ENCODE results near the gene ARFGAP1.
"Not testable (repeated sequence)": the region's sequence is repeated elsewhere in the genome, so short reads cannot be mapped to it uniquely, and the experiment has no call there.

The ARFGAP1 gene

DNA sequence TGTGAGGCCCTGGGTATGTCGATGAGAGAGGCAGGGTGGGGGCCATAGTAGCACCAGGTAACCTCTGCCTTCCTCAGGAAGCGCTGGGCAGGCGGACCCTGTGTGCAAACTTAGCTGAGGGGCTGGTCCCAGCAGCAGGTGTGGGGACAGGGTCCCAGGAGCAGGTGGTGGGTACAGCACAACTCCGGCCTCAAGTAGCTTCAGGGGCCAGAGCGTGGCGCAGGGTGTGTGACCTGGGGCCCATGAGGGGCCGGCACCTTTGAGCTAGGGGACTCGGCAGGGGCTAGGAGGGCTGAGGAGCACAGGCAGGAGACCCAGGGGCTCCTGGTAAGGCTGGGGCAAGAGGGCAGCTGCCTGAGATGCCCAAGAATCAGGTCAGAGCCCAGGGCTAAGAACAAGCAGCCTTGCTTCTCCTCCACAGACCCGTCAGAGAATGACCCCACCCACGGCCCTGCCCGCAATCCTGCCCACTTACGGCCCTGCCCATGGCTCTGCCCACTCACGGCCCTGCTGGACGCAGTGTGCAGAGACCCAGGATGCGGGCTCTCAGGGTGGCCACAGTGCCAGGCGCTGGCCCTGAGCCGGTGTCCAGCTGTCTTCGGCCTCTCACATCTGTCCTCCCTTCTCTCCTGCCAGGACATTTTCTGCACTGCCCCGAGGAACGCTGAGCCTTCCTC, 57.6 kb downstream of the ARFGAP1 start:
- Mint-ChIP-seq H3K9me3 (peaks cover 8 to 12% of the 10 kb centered on the region in 2 donors), H3K27me3 (peaks cover 12 to 22% of the 10 kb centered on the region in 2 donors), H3K4me1 (peaks cover 5 to 11% of the 10 kb centered on the region in 2 donors), H3K27ac (no peak overlapping the region), H3K36me3 (peaks cover 3 to 8% of the 10 kb centered on the region in 2 donors), H3K4me3 (no peak overlapping the region)
- no peak for ATAC-seq (replicated peaks)
- DNase-seq, result no peak

DNA sequence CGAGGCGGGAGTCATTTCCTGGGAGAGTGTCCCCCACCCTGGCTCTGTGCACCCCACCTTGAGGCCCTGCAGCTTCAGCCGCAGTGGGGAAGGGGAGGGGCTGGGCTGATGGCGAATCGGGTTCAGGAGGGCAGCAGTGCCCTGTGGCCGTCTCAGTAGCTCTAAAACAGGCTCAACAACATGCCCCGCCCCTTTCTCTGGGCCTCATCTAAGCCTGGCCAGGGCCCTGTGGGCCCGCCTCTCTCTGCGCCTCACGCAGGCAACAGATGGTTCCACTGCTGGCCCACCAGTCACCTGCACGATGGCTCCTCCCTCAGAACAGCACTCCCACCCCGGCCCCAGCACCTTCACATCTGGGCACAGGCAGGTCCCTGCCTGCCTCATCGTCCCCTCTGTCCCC, 58.3 kb downstream of the ARFGAP1 start:
- no peak overlapping the region for H3K27ac Mint-ChIP-seq
- H3K27me3 Mint-ChIP-seq, result peaks cover 19 to 29% of the 10 kb centered on the region in 2 donors
- H3K9me3 Mint-ChIP-seq, result peaks cover 8 to 12% of the 10 kb centered on the region in 2 donors
- peaks cover 5 to 10% of the 10 kb centered on the region in 2 donors for H3K4me1 Mint-ChIP-seq
- ATAC-seq (replicated peaks) (no peak), DNase-seq (no peak)
- H3K36me3 Mint-ChIP-seq, result peaks cover 3 to 8% of the 10 kb centered on the region in 2 donors
- no peak overlapping the region for H3K4me3 Mint-ChIP-seq

DNA sequence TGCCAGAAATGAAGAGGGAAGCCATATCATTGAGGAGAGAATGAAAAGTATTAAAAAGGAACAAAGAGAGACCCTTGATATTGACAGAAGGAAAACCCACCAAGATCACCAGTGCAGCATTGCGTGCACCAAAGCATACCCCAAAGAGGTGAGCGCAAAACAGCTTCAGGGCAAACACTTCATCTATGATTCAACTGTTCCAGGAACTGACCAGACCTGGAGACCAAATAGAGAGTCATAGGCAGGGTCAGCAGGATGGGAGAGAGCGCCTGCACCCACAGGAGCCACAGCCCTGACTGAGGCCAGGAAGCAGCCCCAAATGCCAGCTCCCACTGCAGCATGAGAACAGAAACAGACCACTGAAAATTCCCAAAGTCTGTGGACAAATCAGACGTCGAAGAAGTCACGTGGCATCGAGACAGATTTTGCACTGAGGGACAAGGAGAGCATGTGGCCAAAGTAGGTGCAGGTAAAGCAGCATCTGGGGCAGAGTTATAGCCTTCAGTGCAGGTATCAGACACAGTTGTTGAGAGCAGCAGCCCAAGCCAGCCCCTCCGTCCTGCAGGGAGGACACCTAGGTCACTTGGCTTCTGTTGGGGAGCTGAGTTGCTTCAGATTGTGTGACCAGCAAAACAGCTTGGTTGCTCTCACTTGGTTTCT, 59.3 kb downstream of the ARFGAP1 start:
- ATAC-seq (replicated peaks) (no peak), DNase-seq (no peak)
- H3K36me3 Mint-ChIP-seq, result peaks cover 3 to 8% of the 10 kb centered on the region in 2 donors
- H3K9me3 Mint-ChIP-seq, result peaks cover 8 to 12% of the 10 kb centered on the region in 2 donors
- H3K4me1 Mint-ChIP-seq, result peaks cover 0 to 4% of the 10 kb centered on the region in 2 donors
- no peak overlapping the region for H3K4me3 Mint-ChIP-seq
- H3K27me3 Mint-ChIP-seq, result peaks cover 25 to 37% of the 10 kb centered on the region in 2 donors
- H3K27ac Mint-ChIP-seq, result no peak overlapping the region

DNA sequence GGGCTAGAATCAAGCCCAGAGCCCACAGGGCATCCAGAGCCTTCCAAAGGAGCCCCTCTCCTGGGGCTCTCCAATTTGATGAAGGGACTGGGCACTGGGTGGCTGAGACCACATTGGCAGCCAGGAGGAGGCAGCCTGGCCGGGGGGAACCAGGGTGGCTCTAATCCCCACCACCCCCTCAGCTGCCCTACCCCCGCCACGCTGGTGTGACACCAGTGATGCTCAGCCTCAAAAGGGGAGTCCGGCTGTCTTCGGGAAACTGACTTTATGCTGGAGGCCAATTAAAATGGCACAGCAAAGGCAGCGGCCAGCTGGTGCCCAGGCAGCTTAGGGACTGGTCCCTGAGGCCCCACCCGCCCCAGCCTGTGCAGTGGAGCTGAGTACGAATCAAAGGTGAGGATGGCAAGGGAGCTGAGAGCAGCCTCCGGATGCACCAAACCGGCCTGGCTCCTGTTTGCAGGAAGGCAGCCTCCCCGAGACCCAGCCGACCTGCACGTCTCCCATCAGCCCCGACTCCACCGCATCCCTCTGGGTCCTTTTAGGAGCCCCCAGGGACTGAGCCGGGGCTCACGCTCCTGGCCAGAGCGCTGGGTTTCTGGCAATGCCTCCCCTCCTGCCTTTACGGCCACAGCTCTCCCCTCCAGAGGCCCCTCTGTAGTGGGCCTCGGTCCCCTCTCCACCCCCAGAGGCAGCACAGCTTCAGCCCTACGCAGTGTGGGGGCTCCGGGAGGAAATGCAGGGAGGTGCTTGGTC, 60.1 kb downstream of the ARFGAP1 start:
- peaks cover 27 to 43% of the 10 kb centered on the region in 2 donors for H3K27me3 Mint-ChIP-seq

DNA sequence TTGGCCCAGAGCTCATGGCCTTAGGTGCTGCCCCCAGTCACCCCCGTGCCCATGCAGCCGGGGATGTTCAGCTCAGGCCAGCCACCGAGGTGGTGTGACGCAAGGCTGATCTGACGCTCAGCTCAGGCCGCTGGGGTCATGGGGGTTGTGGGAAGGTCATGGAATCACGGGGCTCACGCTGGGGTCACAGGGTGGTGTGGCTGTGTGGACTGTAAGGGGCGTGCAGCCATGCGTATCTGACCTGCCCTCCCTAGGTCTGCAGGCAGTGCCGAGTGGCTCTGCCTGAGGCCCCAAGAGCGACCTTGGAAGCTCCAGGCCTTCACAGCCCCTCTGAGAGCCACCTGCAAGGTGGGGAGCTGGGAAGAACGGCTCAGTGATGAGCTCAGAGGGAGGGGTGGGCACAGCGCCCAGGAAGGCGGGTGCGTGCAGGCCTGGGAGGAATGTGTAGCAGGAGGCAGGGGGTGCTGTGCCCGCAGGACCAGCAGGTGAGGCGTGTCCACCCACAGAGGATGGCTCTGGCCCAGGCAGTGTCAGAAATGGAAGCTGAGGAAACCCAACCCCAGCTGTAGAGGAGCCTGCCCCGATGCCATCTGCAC, 60.7 kb downstream of the ARFGAP1 start:
- peaks cover 8 to 9% of the 10 kb centered on the region in 2 donors for H3K9me3 Mint-ChIP-seq
- peaks cover 3 to 8% of the 10 kb centered on the region in 2 donors for H3K36me3 Mint-ChIP-seq
- H3K4me1 Mint-ChIP-seq, result no peaks in the 10 kb centered on the region
- H3K27ac Mint-ChIP-seq, result no peak overlapping the region
- H3K4me3 Mint-ChIP-seq, result no peak overlapping the region
- DNase-seq (no peak), ATAC-seq (replicated peaks) (no peak)
- peaks cover 32 to 48% of the 10 kb centered on the region in 2 donors for H3K27me3 Mint-ChIP-seq

More for the DNA sequence above, 60.1 kb downstream of the ARFGAP1 start:
- no peak overlapping the region for H3K4me3 Mint-ChIP-seq
- ATAC-seq (replicated peaks), result no peak
- H3K9me3 Mint-ChIP-seq, result peaks cover 8% of the 10 kb centered on the region in 2 donors
- no peaks in the 10 kb centered on the region for H3K4me1 Mint-ChIP-seq
- peaks cover 3 to 8% of the 10 kb centered on the region in 2 donors for H3K36me3 Mint-ChIP-seq
- no peak overlapping the region for H3K27ac Mint-ChIP-seq
- DNase-seq, result no peak

DNA sequence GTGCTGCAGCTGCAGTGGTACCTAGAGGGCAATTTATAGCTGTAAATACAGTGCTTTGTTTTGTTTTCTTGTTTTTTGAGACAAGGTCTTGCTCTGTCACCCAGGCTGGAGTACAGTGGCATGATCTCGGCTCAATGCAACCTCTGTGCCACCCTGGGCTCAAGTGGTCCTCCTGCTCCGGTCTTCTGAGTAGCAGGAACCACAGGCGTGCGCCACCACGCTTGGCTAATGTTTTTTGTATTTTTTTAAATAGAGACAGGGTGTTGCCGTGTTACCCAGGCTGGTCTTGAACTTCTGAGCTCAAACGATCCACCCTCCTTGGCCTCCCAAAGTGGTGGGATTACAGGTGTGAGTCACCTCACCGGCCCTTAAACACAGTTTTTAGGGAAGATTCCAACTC, 61.7 kb downstream of the ARFGAP1 start:
- peaks cover 37 to 49% of the 10 kb centered on the region in 2 donors for H3K27me3 Mint-ChIP-seq

DNA sequence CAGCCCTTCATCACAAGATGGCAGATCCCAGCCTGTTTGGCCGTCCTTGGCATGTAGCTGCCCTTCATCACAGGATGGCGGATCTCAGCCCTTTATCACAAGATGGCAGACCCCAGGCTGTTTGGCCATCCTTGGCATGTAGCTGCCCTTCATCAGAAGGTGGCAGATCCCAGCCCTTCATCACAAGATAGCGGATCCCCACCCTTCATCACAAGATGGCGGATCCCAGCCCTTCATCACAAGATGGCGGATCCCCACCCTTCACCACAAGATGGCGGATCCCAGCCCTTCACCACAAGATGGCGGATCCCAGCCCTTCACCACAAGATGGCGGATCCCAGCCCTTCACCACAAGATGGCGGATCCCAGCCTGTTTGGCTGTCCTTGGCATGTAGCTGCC, 62.4 kb downstream of the ARFGAP1 start:
- H3K27me3 Mint-ChIP-seq, result peaks cover 37 to 43% of the 10 kb centered on the region in 2 donors
- H3K36me3 Mint-ChIP-seq; H3K4me3 Mint-ChIP-seq; H3K4me1 Mint-ChIP-seq; ATAC-seq (replicated peaks); H3K9me3 Mint-ChIP-seq; DNase-seq; H3K27ac Mint-ChIP-seq: not testable (repeated sequence)

More for the DNA sequence above, 61.7 kb downstream of the ARFGAP1 start:
- Mint-ChIP-seq H3K27ac (no peak overlapping the region), H3K4me1 (no peaks in the 10 kb centered on the region), H3K36me3 (peaks cover 3 to 8% of the 10 kb centered on the region in 2 donors), H3K9me3 (peaks cover 8 to 9% of the 10 kb centered on the region in 2 donors), H3K4me3 (no peak overlapping the region)
- DNase-seq (no peak), ATAC-seq (replicated peaks) (no peak)

DNA sequence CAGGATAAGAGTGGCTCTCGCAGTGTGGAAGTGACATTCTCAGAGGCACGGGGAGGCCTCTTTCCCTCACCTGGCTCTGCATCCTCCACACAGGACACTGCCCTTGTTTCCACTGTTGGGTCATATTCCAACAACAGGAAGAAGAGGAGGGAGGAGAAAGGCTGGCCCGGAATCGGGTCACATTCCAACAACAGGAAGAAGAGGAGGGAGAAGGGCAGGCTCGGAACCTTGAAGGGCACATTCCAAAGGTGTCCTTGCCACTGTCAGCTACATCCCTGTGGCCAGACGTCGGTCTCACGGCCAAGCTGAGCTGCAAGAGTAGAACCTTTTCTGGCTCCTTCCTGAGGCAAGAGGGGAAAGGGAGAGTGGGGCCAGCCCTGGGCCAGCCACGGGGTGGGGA, 63.1 kb downstream of the ARFGAP1 start:
- Mint-ChIP-seq H3K9me3 (peaks cover 8 to 9% of the 10 kb centered on the region in 2 donors), H3K4me1 (no peaks in the 10 kb centered on the region), H3K27me3 (peaks cover 37 to 43% of the 10 kb centered on the region in 2 donors), H3K36me3 (peaks cover 3 to 8% of the 10 kb centered on the region in 2 donors), H3K4me3 (no peak overlapping the region), H3K27ac (no peak overlapping the region)
- no peak for DNase-seq
- no peak for ATAC-seq (replicated peaks)

DNA sequence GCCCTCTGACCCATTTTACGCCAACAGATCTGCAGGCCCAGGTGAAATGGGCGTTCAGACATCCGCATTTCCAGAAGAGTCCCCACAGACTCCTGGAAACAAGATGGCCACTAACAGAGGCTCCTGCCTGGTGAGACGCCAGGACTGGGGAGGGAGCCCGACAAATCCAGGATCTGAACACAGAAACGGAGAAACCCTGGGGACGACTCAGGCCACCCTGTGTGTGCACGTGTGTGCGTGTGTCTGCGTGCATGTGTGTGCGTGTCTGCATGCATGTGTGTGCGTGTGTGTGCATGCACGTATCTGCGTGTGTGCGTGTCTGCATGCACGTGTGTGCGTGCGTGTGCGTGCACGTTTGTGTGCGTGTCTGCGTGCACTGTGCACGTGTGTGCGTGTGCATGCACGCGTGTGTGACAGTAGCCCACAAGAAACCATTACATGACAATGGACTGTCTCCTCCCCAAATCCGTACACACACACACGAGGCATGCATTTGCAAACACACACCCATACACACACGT, 63.7 kb downstream of the ARFGAP1 start:
- Mint-ChIP-seq H3K4me3 (no peak overlapping the region), H3K27me3 (peaks cover 37 to 48% of the 10 kb centered on the region in 2 donors), H3K36me3 (peaks cover 3 to 7% of the 10 kb centered on the region in 2 donors), H3K9me3 (peaks cover 8 to 9% of the 10 kb centered on the region in 2 donors), H3K4me1 (no peaks in the 10 kb centered on the region), H3K27ac (no peak overlapping the region)
- DNase-seq (no peak), ATAC-seq (replicated peaks) (no peak)

DNA sequence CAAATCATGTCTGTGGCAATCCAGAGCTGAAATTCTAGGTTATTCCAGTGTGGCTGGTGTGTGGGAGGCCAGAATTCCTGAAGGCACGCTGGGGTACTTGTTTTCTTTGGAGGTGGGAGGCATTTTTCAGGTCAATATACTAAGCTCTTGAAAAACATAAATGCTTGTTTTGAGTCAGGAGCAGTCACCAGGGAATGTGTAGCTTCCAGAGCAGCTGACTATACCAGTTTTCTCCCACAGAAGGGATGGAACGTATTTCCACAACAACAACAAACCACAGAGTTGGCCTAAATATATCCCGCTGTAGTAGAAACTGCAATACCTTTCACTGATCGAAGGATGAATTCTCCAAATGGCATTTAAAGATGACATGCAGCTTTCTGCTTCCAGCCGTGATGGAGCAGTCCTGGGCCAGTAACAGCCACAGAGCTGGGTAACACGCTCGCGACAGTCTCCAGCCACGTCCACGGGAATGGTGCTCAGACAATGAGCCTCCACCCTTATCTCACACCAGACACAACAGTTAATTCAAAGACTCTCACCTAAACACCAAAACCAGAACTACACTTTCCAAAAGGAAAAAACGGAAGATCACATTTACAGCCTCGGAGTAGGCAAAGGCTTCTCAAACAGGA, 65.3 kb downstream of the ARFGAP1 start:
- peaks cover 42 to 43% of the 10 kb centered on the region in 2 donors for H3K27me3 Mint-ChIP-seq
- H3K4me3 Mint-ChIP-seq, result no peak overlapping the region
- peak overlapping the region; percentile 10 for H3K27ac Mint-ChIP-seq
- H3K36me3 Mint-ChIP-seq, result no peaks in the 10 kb centered on the region
- DNase-seq, result no peak
- H3K4me1 Mint-ChIP-seq, result no peaks in the 10 kb centered on the region
- peaks cover 0 to 2% of the 10 kb centered on the region in 2 donors for H3K9me3 Mint-ChIP-seq
- no peak for ATAC-seq (replicated peaks)

Measured in stimulated activated naive B cell treated with anti-CD40 and anti-IgM and Interleukin-4, amounts not matched to agents 10 μg/mL and 1 μg/mL and 100 μg/mL, for 72 hours (primary cell).